Measurements from ENCODE around the gene BSG. TPM values are rescaled to one million over a fixed set of nuclear protein-coding genes. Genes with fewer than 3 reads are reported as not detected.

BSG gene
- total and polyA plus RNA-seq, 10 of the 15 experiments (the other 5 are each of a cell fraction or from before 2014, with no cell fraction given), result 2.8 to 297 (median 199) TPM

- H3K27me3 ChIP-seq (replicated peaks in 1 of 2; ENCODE audit: control insufficient read depth in 2 of 2, insufficient read depth in 2 of 2, low read length in 1 of 2), result no peaks in the 10 kb centered on the region
- SMC1A ChIA-PET (ENCODE audit: uncharacterized antibody, unreplicated experiment), result interaction anchor here (1.5 kb wide), 1 partner anchor 79 kb away, joined by 3 read pairs; the partner anchor contains the start of gene CDC34
- WGBS (ENCODE audit: insufficient coverage, insufficient replicate concordance, low lambda C conversion rate, missing lambda C conversion rate), result 33% methylated on average over 36 of the region's 36 CpGs
- no peaks in the 10 kb centered on the region for H4K20me1 ChIP-seq (ENCODE audit: control insufficient read depth, insufficient read depth)
- H3K4me3 ChIP-seq, result no peak overlapping the region; the same call in 1 of the 2 replicates
- no peaks in the 10 kb centered on the region for H3K9me3 ChIP-seq (replicated peaks; ENCODE audit: control insufficient read depth, insufficient read depth, low read length)
- BruUV-seq (replicated peaks), result no TSS peak
- H3K9ac ChIP-seq (ENCODE audit: control insufficient read depth, insufficient read depth, low read length), result peak overlapping the region; percentile 60; the same call in 1 of the 2 replicates
- FAIRE-seq (peak; percentile 41), DNase-seq (ENCODE audit: low read depth, low spot score) (no peak), ATAC-seq (peak; percentile 82)
- no peaks in the 10 kb centered on the region for H3K79me2 ChIP-seq (ENCODE audit: control insufficient read depth, insufficient read depth, low read length)
- intact Hi-C loops (cut with micrococcal nuclease; ENCODE audit: unreplicated experiment) (no loop called here), in situ Hi-C loops (cut with MboI) (no loop called here)
- peaks cover 8% of the 10 kb centered on the region for H3K4me1 ChIP-seq (ENCODE audit: control insufficient read depth, insufficient read depth, low read length)
- peak overlapping the region; percentile 78 for H2AFZ ChIP-seq (ENCODE audit: control insufficient read depth, low read depth, low read length)
- peak overlapping the region; percentile 74 for H3K4me2 ChIP-seq (ENCODE audit: control insufficient read depth, insufficient read depth)
- CTCF ChIA-PET, result interaction anchor here (1.0 kb wide), 1 partner anchor 100 kb away, joined by 3 read pairs; no protein-coding TSS in a partner anchor
- H3K36me3 ChIP-seq (ENCODE audit: control insufficient read depth in 2 of 2, insufficient read depth in 2 of 2, low read length in 1 of 2), result no peaks in the 10 kb centered on the region
- RAD21 ChIA-PET (ENCODE audit: unreplicated experiment), result no interaction called here
- peak overlapping the region; percentile 73 for H3K27ac ChIP-seq (ENCODE audit: control insufficient read depth, insufficient read depth)
- POLR2A ChIA-PET, result interaction anchor here (0.9 to 1.4 kb wide), 3 partner anchors 15 to 79 kb away, joined by 3 to 7 read pairs (median 3); partner anchors contain the start of genes CDC34 and POLRMT
- TF ChIP-seq NRF1 (conservative IDR thresholded peaks at IDR 0.05; ENCODE audit: low read depth, low read length) (no peak), MEF2B (IDR thresholded peaks at IDR 0.05; ENCODE audit: partially characterized antibody, poor library complexity, severe bottlenecking) (peak; percentile 61), POLR2AphosphoS2 (IDR thresholded peaks at IDR 0.05; ENCODE audit: low read depth, low read length) (no peak), EED (IDR thresholded peaks at IDR 0.05; ENCODE audit: low read depth) (0 out of 2 replicates have a peak, but pooled peaks have one; percentile 4), ASH2L (IDR thresholded peaks at IDR 0.05; ENCODE audit: borderline replicate concordance, low read depth) (no peak), POU2F2 (IDR thresholded peaks at IDR 0.05; ENCODE audit: borderline replicate concordance, low read depth, low read length) (no peak), NBN (IDR thresholded peaks at IDR 0.05) (0 out of 2 replicates have a peak, but pooled peaks have one; percentile 39), CREM (IDR thresholded peaks at IDR 0.05; ENCODE audit: low read depth) (0 out of 2 replicates have a peak, but pooled peaks have one; percentile 10), IKZF1 (conservative IDR thresholded peaks at IDR 0.05) (peak; percentile 65; the same call in 1 of the 2 replicates), HDGF (IDR thresholded peaks at IDR 0.05) (peak; percentile 50; the same call in 1 of the 2 replicates), ZNF384 (IDR thresholded peaks at IDR 0.05; ENCODE audit: borderline replicate concordance, low read depth, low read length) (no peak), ETV6 (conservative IDR thresholded peaks at IDR 0.05 in 1 of 2, IDR thresholded peaks at IDR 0.05 in 1 of 2; ENCODE audit: borderline replicate concordance in 1 of 2, low read depth in 1 of 2) (no peak), HSF1 (IDR thresholded peaks at IDR 0.05; ENCODE audit: low read depth, low read length) (no peak)
- TF ChIP-seq, protein P1, sequence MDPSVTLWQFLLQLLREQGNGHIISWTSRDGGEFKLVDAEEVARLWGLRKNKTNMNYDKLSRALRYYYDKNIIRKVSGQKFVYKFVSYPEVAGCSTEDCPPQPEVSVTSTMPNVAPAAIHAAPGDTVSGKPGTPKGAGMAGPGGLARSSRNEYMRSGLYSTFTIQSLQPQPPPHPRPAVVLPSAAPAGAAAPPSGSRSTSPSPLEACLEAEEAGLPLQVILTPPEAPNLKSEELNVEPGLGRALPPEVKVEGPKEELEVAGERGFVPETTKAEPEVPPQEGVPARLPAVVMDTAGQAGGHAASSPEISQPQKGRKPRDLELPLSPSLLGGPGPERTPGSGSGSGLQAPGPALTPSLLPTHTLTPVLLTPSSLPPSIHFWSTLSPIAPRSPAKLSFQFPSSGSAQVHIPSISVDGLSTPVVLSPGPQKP (IDR thresholded peaks at IDR 0.05; ENCODE audit: low read depth, low read length), result 0 out of 2 replicates have a peak, but pooled peaks have one; percentile 35
- TF ChIP-seq, protein P2, sequence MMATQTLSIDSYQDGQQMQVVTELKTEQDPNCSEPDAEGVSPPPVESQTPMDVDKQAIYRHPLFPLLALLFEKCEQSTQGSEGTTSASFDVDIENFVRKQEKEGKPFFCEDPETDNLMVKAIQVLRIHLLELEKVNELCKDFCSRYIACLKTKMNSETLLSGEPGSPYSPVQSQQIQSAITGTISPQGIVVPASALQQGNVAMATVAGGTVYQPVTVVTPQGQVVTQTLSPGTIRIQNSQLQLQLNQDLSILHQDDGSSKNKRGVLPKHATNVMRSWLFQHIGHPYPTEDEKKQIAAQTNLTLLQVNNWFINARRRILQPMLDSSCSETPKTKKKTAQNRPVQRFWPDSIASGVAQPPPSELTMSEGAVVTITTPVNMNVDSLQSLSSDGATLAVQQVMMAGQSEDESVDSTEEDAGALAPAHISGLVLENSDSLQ (IDR thresholded peaks at IDR 0.05), result 0 out of 2 replicates have a peak, but pooled peaks have one; percentile 11
Observed at GRCh38 chr19:610801-611480, 38.5 kb downstream of the BSG start.
